H9 (cell line): ENCODE data around the gene STK32B. TPM values are rescaled to one million over a fixed set of nuclear protein-coding genes. Genes with fewer than 3 reads are reported as not detected.

ENCODE experiments used
- DNase-seq: peaks from one replicate; pipeline ENCODE4 v3.0.0-alpha.2; 2017
- H2AFZ ChIP-seq: one replicate; pipeline ENCODE4 v1.6.1; 2013; ENCODE audit warnings: mild to moderate bottlenecking, low read length, control low read depth, moderate library complexity
- H2AK5ac ChIP-seq: 2 replicates; pipeline ENCODE4 v1.6.1; 2013; ENCODE audit warnings: low read length, control low read depth, mixed read lengths; ENCODE audit not compliant: insufficient read length
- H2BK120ac ChIP-seq: one replicate; pipeline ENCODE4 v1.6.1; 2013; ENCODE audit warnings: low read depth, mild to moderate bottlenecking, low read length, control low read depth, inconsistent platforms; ENCODE audit not compliant: poor library complexity, severe bottlenecking
- H2BK12ac ChIP-seq: 2 replicates; pipeline ENCODE4 v1.6.1; 2013; ENCODE audit warnings: low read length, control low read depth, mixed read lengths, low read depth; ENCODE audit not compliant: insufficient read length
- H2BK15ac ChIP-seq: 2 replicates; pipeline ENCODE4 v1.6.1; 2013; ENCODE audit warnings: low read depth, low read length, control low read depth
- H2BK20ac ChIP-seq: one replicate; pipeline ENCODE4 v1.6.1; 2013; ENCODE audit warnings: low read depth, mild to moderate bottlenecking, low read length, control low read depth, inconsistent platforms; ENCODE audit not compliant: poor library complexity, severe bottlenecking
- H2BK5ac ChIP-seq: 2 replicates; pipeline ENCODE4 v1.6.1; 2013; ENCODE audit warnings: low read length, control low read depth, mixed read lengths; ENCODE audit not compliant: insufficient read length
- H3K14ac ChIP-seq: 2 replicates; pipeline ENCODE4 v1.6.1; 2013; ENCODE audit warnings: low read length, control low read depth; ENCODE audit not compliant: insufficient read depth
- H3K18ac ChIP-seq: 2 replicates; pipeline ENCODE4 v1.6.1; 2013; ENCODE audit warnings: low read depth, mild to moderate bottlenecking, mixed read lengths, low read length, control low read depth; ENCODE audit not compliant: insufficient read length
- H3K23ac ChIP-seq: 2 replicates; pipeline ENCODE4 v1.6.1; 2013; ENCODE audit warnings: low read length, control low read depth, mixed read lengths, low read depth; ENCODE audit not compliant: insufficient read length
- H3K23me2 ChIP-seq: 2 replicates; pipeline ENCODE4 v1.6.1; 2013; ENCODE audit warnings: low read depth, mild to moderate bottlenecking, mixed read lengths, low read length, control low read depth; ENCODE audit not compliant: insufficient read length, poor library complexity, severe bottlenecking
- H3K27ac ChIP-seq: 2 replicates; pipeline ENCODE4 v1.5.1; 2013; ENCODE audit warnings: low read length, control low read depth, mixed read lengths, low read depth; ENCODE audit not compliant: insufficient read length
- H3K27me3 ChIP-seq: 2 replicates; pipeline ENCODE4 v1.6.1; 2013; ENCODE audit warnings: low read length, control low read depth, inconsistent platforms; ENCODE audit not compliant: insufficient read depth
- H3K4ac ChIP-seq: 2 replicates; pipeline ENCODE4 v1.6.1; 2013; ENCODE audit warnings: low read depth, mild to moderate bottlenecking, control low read depth, inconsistent platforms, low read length, moderate library complexity
- H3K4me1 ChIP-seq: 2 replicates; pipeline ENCODE4 v1.6.1; 2013; ENCODE audit warnings: low read length, control low read depth, inconsistent platforms; ENCODE audit not compliant: insufficient read depth
- H3K4me2 ChIP-seq: 2 replicates; pipeline ENCODE4 v1.6.1; 2013; ENCODE audit warnings: low read length, control low read depth, mixed read lengths; ENCODE audit not compliant: insufficient read length, insufficient read depth
- H3K56ac ChIP-seq: 2 replicates; pipeline ENCODE4 v1.6.1; 2013; ENCODE audit warnings: low read depth, mild to moderate bottlenecking, mixed read lengths, low read length, control low read depth; ENCODE audit not compliant: insufficient read length
- H3K79me1 ChIP-seq: 2 replicates; pipeline ENCODE4 v1.6.1; 2013; ENCODE audit warnings: low read depth, mild to moderate bottlenecking, moderate library complexity, low read length, control low read depth, inconsistent platforms; ENCODE audit not compliant: insufficient read depth, poor library complexity, severe bottlenecking
- H3K79me2 ChIP-seq: 2 replicates; pipeline ENCODE4 v1.6.1; 2013; ENCODE audit warnings: low read length, control low read depth, inconsistent platforms; ENCODE audit not compliant: insufficient read depth
- H3K9ac ChIP-seq: 2 replicates; pipeline ENCODE4 v1.6.1; 2013; ENCODE audit warnings: low read length, control low read depth, mixed read lengths; ENCODE audit not compliant: insufficient read length; ENCODE audit errors: extremely low read depth
- H3K9me3 ChIP-seq: one replicate; pipeline ENCODE4 v1.6.1; 2013; ENCODE audit warnings: low read depth, low read length, inconsistent platforms; ENCODE audit not compliant: control insufficient read depth
- H3T11ph ChIP-seq: one replicate; pipeline ENCODE4 v1.6.1; 2013; ENCODE audit warnings: mild to moderate bottlenecking, low read length, control low read depth, inconsistent platforms
- H4K20me1 ChIP-seq: one replicate; pipeline ENCODE4 v1.6.1; 2013; ENCODE audit not compliant: control insufficient read depth, insufficient read length, insufficient read depth
- H4K5ac ChIP-seq: 2 replicates; pipeline ENCODE4 v1.6.1; 2013; ENCODE audit warnings: low read depth, mild to moderate bottlenecking, mixed read lengths, low read length, control low read depth; ENCODE audit not compliant: insufficient read length
- H4K8ac ChIP-seq: replicated peaks from 2 replicates; pipeline ENCODE4 v1.6.1; 2013; ENCODE audit warnings: low read length, control low read depth, mixed read lengths, low read depth; ENCODE audit not compliant: insufficient read length
- H4K91ac ChIP-seq: 2 replicates; pipeline ENCODE4 v1.6.1; 2013; ENCODE audit warnings: low read depth, mild to moderate bottlenecking, moderate library complexity, mixed read lengths, low read length, control low read depth; ENCODE audit not compliant: insufficient read length
- H3K27ac Mint-ChIP-seq, 3 experiments: 2 replicates in 2 of 3; 3 replicates in 1 of 3; pipeline ENCODE4 v1.8.0; 2020 to 2021; ENCODE audit warnings: mixed read lengths in 3 of 3, mild to moderate bottlenecking in 1 of 3, moderate library complexity in 1 of 3
- H3K27me3 Mint-ChIP-seq: 2 replicates; pipeline ENCODE4 v1.8.0; 2021; ENCODE audit warnings: low read depth, mild to moderate bottlenecking, moderate library complexity, mixed read lengths
- H3K36me3 Mint-ChIP-seq, 3 experiments: 2 replicates in 2 of 3; 3 replicates in 1 of 3; pipeline ENCODE4 v1.8.0; 2020 to 2021; ENCODE audit warnings: low read depth in 3 of 3, mixed read lengths in 3 of 3; ENCODE audit not compliant: insufficient read depth in 1 of 3
- H3K4me1 Mint-ChIP-seq, 2 experiments: 2 replicates each; pipeline ENCODE4 v1.8.0; 2020; ENCODE audit warnings: mixed read lengths in 2 of 2
- H3K4me3 Mint-ChIP-seq, 2 experiments: 2 replicates in 1 of 2; 3 replicates in 1 of 2; pipeline ENCODE4 v1.8.0; 2020 to 2021; ENCODE audit warnings: mild to moderate bottlenecking in 2 of 2, mixed read lengths in 2 of 2, moderate library complexity in 1 of 2
- H3K9me3 Mint-ChIP-seq, 2 experiments: 2 replicates in 1 of 2; 3 replicates in 1 of 2; pipeline ENCODE4 v1.8.0; 2020; ENCODE audit warnings: mild to moderate bottlenecking in 2 of 2, mixed read lengths in 2 of 2, moderate library complexity in 1 of 2
- WGBS: extraction: QIAGEN DNeasy Blood & Tissue Kit; methylation state at CpG from one replicate; pipeline ENCODE4 v1.1.7; 2013; ENCODE audit warnings: missing lambda C conversion rate, low lambda C conversion rate, mixed read lengths; ENCODE audit not compliant: insufficient read length; ENCODE audit errors: extremely low coverage; 5-methylcytosine and 5-hydroxymethylcytosine counted together
- total RNA-seq: library from RNA; stranded (reverse); gene quantifications from 2 replicates; pipeline ENCODE4 v1.2.1, GENCODE V29; 2021
- TF ChIP-seq, protein P1 (sequence below): fragments of 200-600 bp; sonication (generic); conservative IDR thresholded peaks from 3 replicates; pipeline ENCODE4 v1.8.0; 2021; ENCODE audit warnings: antibody characterized with exemption, mild to moderate bottlenecking

STK32B gene
- total RNA-seq, 1 experiment from 2014 or later = 1.0 TPM

DNA sequence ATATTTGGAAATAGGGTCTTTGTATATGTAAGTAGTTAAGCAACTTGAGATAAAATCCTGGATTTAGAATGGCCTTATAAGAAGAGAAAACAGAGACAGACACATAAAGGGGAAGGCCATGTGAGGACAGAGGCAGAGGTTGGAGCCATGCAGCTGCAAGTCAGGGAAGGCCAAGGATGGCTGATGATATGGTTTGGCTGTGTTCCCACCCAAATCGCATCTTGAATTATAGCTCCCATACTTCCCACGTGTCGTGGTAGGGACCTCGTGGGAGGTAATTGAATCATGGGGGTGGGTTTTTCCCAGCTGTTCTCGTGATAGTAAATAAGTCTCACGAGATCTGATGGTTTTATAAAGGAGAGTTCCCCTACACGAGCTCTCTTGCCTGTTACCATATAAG is 76.3 kb downstream of the STK32B start:
- Histone ChIP-seq H3K14ac (no peak overlapping the region), H3T11ph (no peak overlapping the region), H3K4me1 (peaks cover 2% of the 10 kb centered on the region; the same call in 1 of the 2 replicates), H3K9ac (no peak overlapping the region), H2BK5ac (no peak overlapping the region), H2BK20ac (no peak overlapping the region), H3K27ac (no peak overlapping the region), H2BK15ac (no peak overlapping the region), H2BK12ac (no peak overlapping the region), H3K56ac (no peak overlapping the region), H3K23me2 (no peaks in the 10 kb centered on the region), H3K9me3 (no peaks in the 10 kb centered on the region), H3K79me1 (no peaks in the 10 kb centered on the region), H4K91ac (no peak overlapping the region), H3K4me2 (no peak overlapping the region), H4K8ac (no peak overlapping the region), H2AFZ (no peak overlapping the region), H2BK120ac (no peak overlapping the region), H3K18ac (no peak overlapping the region), H4K20me1 (no peaks in the 10 kb centered on the region), H3K4ac (no peak overlapping the region), H2AK5ac (no peak overlapping the region), H3K23ac (no peak overlapping the region), H3K27me3 (no peaks in the 10 kb centered on the region), H4K5ac (no peak overlapping the region), H3K79me2 (no peaks in the 10 kb centered on the region)
- H3K27ac Mint-ChIP-seq = no peak overlapping the region
- H3K27me3 Mint-ChIP-seq = peaks cover 25% of the 10 kb centered on the region
- peaks cover 0 to 9% (median 2%) of the 10 kb centered on the region in 3 experiments; a peak in 5 of 7 replicates for H3K36me3 Mint-ChIP-seq
- WGBS = no CpG with 5 or more reads among the region's 7 CpGs
- no peak overlapping the region for H3K4me3 Mint-ChIP-seq
- TF ChIP-seq, protein P1, sequence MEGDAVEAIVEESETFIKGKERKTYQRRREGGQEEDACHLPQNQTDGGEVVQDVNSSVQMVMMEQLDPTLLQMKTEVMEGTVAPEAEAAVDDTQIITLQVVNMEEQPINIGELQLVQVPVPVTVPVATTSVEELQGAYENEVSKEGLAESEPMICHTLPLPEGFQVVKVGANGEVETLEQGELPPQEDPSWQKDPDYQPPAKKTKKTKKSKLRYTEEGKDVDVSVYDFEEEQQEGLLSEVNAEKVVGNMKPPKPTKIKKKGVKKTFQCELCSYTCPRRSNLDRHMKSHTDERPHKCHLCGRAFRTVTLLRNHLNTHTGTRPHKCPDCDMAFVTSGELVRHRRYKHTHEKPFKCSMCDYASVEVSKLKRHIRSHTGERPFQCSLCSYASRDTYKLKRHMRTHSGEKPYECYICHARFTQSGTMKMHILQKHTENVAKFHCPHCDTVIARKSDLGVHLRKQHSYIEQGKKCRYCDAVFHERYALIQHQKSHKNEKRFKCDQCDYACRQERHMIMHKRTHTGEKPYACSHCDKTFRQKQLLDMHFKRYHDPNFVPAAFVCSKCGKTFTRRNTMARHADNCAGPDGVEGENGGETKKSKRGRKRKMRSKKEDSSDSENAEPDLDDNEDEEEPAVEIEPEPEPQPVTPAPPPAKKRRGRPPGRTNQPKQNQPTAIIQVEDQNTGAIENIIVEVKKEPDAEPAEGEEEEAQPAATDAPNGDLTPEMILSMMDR = no peak
- H3K9me3 Mint-ChIP-seq = peaks cover 4 to 5% of the 10 kb centered on the region in 2 experiments; a peak in 2 of 5 replicates
- peaks cover 8 to 12% of the 10 kb centered on the region in 2 experiments for H3K4me1 Mint-ChIP-seq
- no peak for DNase-seq
